Measurements from ENCODE around the gene AP1B1. TPM values are rescaled to one million over a fixed set of nuclear protein-coding genes. Genes with fewer than 3 reads are reported as not detected.

AP1B1 gene
- total and polyA plus RNA-seq, 2 of the 8 experiments (the other 6 are each of a cell fraction or from before 2014, with no cell fraction given) = 64.2 to 86.8 TPM

DNA sequence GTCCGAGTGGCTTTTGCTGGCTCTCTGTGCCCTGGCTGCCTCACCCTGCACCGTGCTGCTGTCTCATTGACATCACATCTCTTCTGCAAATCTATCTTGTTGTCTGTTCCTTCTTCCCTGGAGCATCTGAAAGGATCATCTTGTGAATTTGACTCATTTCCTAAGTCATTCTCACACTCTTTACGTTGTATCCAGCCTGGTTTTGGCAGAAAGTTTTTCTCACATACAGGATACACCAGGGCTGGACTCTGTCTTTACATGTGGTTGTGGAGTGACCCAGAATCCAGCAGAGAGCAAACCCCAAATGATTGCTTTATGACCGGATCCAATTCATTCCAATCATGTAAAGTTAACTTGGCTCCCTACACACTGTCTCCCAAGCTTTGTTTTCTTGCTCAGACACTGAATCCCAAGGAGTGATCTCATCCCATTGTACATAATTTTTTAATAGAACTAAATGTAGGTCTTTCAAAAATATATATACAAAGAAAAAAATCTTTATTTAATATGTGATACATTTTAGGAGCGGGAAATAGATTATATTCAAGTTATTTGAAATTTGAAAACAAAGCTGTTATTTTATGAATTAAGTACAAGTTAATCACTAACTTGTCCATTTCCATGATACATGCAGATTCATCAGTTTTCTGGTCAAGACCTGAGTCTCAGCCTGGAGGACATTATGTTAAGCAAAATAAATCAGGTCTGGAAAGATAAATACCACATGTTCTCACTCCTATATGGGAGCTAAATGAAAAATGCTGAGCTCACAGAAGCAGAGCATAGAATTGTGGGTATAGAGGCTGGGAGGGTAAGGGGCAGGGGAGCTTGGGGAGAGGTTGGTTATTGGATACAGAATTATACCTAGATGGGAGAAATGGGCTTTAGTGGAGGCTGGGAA lies 47.1 kb upstream of the AP1B1 start:
- H2AK5ac ChIP-seq (ENCODE audit: low read depth, low read length) = no peak overlapping the region
- no peak overlapping the region for H2BK20ac ChIP-seq (ENCODE audit: low read length)
- no peak overlapping the region for H4K5ac ChIP-seq (ENCODE audit: insufficient read length, low read depth, low read length)
- H3K27me3 ChIP-seq (replicated peaks in 1 of 4; ENCODE audit: control insufficient read depth in 3 of 4, extremely low read depth in 1 of 4, insufficient read depth in 3 of 4, low read length in 3 of 4) = no peaks in the 10 kb centered on the region
- H3K9me3 ChIP-seq (ENCODE audit: insufficient read depth in 2 of 2, low read depth in 1 of 2, low read length in 1 of 2) = no peaks in the 10 kb centered on the region
- ChIA-PET CTCF (ENCODE audit: partially characterized antibody) (interaction anchor here (1.0 to 1.5 kb wide), 2 partner anchors 46 to 88 kb away, joined by 3 read pairs; no protein-coding TSS in a partner anchor), POLR2A (ENCODE audit: partially characterized antibody) (interaction anchor here (0.9 to 1.4 kb wide), 2 partner anchors 9 to 14 kb away, joined by 3 to 6 read pairs; no protein-coding TSS in a partner anchor)
- 0 out of 2 replicates have a peak overlapping the region, but pooled peaks have one; percentile 85 for H2AFZ ChIP-seq (ENCODE audit: low read length)
- no peak overlapping the region for H4K8ac ChIP-seq (ENCODE audit: extremely low read depth, insufficient read depth, low read length)
- H3K56ac ChIP-seq (replicated peaks; ENCODE audit: insufficient read length, low read depth, low read length) = no peak overlapping the region
- H2BK120ac ChIP-seq (replicated peaks; ENCODE audit: low read depth, low read length) = no peak overlapping the region
- no peaks in the 10 kb centered on the region for H3K79me2 ChIP-seq (ENCODE audit: control insufficient read depth in 1 of 2, insufficient read depth in 2 of 2, low read length in 2 of 2)
- H3K4me3 ChIP-seq (ENCODE audit: extremely low read depth in 1 of 4, insufficient read depth in 2 of 4, low read depth in 3 of 4, low read length in 4 of 4) = no peak overlapping the region
- 80% methylated on average over 5 of the region's 5 CpGs; no CpG with 5 or more reads in 1 of the 2 experiments for WGBS, 2 experiments (ENCODE audit: extremely low coverage in 1 of 2, insufficient coverage in 1 of 2, insufficient read length in 1 of 2, insufficient replicate concordance in 2 of 2, low coverage in 1 of 2, low lambda C conversion rate in 2 of 2, missing lambda C conversion rate in 1 of 2)
- H3K14ac ChIP-seq (ENCODE audit: insufficient read length) = no peak overlapping the region
- no peaks in the 10 kb centered on the region for H4K20me1 ChIP-seq (replicated peaks in 1 of 2; ENCODE audit: control insufficient read depth in 1 of 2, insufficient read depth in 2 of 2, low read length in 2 of 2)
- no peak overlapping the region for H2BK15ac ChIP-seq (ENCODE audit: low read length)
- peaks cover 0 to 4% (median 0%) of the 10 kb centered on the region in 4 experiments; a peak in 1 of 7 replicates for H3K4me1 ChIP-seq (replicated peaks in 1 of 4; ENCODE audit: control insufficient read depth in 3 of 4, insufficient read depth in 4 of 4, low read length in 3 of 4)
- H2BK12ac ChIP-seq (ENCODE audit: low read depth, low read length) = no peak overlapping the region
- H3K23ac ChIP-seq (ENCODE audit: insufficient read length) = no peak overlapping the region
- H3K79me1 ChIP-seq (ENCODE audit: low read depth, low read length) = no peaks in the 10 kb centered on the region
- H3K23me2 ChIP-seq (ENCODE audit: low read depth, low read length) = no peaks in the 10 kb centered on the region
- H3K4ac ChIP-seq (replicated peaks; ENCODE audit: insufficient read length, low read depth, low read length) = no peak overlapping the region
- no peak overlapping the region for H3K18ac ChIP-seq (ENCODE audit: extremely low read depth, low read length)
- no peak overlapping the region for H3K4me2 ChIP-seq (ENCODE audit: insufficient read depth in 1 of 2, low read depth in 2 of 2, low read length in 2 of 2)
- H2BK5ac ChIP-seq (ENCODE audit: low read depth, low read length) = no peak overlapping the region
- no peak overlapping the region for H3K27ac ChIP-seq (ENCODE audit: low read depth, low read length)
- H4K91ac ChIP-seq (replicated peaks; ENCODE audit: insufficient read length, low read length) = no peak overlapping the region
- H3K9ac ChIP-seq (replicated peaks in 1 of 4; ENCODE audit: extremely low read depth in 1 of 4, low read depth in 3 of 4, low read length in 3 of 4) = no peak overlapping the region
- FAIRE-seq (no peak), DNase-seq (ENCODE audit: low read depth in 1 of 2, low spot score in 2 of 2) (no peak)
- H3K36me3 ChIP-seq (ENCODE audit: control insufficient read depth in 2 of 4, insufficient read depth in 4 of 4, low read length in 3 of 4) = no peaks in the 10 kb centered on the region
- TF ChIP-seq GTF2F1 (IDR thresholded peaks at IDR 0.05; ENCODE audit: borderline replicate concordance, low read depth, low read length) (no peak), NRF1 (IDR thresholded peaks at IDR 0.05; ENCODE audit: low read depth, low read length) (no peak), RXRA (IDR thresholded peaks at IDR 0.05; ENCODE audit: insufficient read depth, low read depth, low read length) (no peak), FOSL1 (IDR thresholded peaks at IDR 0.05; ENCODE audit: insufficient read depth, low read depth, low read length) (no peak)
- TF ChIP-seq, protein P1, sequence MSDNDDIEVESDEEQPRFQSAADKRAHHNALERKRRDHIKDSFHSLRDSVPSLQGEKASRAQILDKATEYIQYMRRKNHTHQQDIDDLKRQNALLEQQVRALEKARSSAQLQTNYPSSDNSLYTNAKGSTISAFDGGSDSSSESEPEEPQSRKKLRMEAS (IDR thresholded peaks at IDR 0.05) = no peak

Measured in H1 (cell line).